Measurements from ENCODE around the gene TOR1B.

DNA sequence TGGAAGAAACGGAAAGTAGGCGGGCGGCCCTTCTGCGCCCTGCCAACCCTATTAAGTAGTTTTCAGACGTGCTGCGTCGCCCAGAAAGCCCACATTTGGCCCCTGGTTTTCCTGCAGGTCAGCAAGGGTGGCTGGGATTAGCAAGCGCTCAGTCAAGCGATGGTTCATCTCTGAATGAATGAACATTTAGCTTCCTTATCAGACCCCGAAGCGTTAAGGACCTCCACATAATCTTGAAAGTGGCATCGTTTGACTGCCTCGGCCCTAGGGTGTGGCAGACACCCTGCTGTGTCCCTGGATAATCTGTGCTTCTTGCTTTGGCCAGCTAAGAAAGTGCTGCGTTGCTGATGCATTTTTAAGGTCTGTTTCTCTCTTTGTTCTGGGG, 684 bp downstream of the TOR1B start:
- no peak for TF ChIP-seq POLR2A (IDR thresholded peaks at IDR 0.05)
- TF ChIP-seq, protein P1, sequence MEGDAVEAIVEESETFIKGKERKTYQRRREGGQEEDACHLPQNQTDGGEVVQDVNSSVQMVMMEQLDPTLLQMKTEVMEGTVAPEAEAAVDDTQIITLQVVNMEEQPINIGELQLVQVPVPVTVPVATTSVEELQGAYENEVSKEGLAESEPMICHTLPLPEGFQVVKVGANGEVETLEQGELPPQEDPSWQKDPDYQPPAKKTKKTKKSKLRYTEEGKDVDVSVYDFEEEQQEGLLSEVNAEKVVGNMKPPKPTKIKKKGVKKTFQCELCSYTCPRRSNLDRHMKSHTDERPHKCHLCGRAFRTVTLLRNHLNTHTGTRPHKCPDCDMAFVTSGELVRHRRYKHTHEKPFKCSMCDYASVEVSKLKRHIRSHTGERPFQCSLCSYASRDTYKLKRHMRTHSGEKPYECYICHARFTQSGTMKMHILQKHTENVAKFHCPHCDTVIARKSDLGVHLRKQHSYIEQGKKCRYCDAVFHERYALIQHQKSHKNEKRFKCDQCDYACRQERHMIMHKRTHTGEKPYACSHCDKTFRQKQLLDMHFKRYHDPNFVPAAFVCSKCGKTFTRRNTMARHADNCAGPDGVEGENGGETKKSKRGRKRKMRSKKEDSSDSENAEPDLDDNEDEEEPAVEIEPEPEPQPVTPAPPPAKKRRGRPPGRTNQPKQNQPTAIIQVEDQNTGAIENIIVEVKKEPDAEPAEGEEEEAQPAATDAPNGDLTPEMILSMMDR (IDR thresholded peaks at IDR 0.05), result no peak

Measured in tibial nerve (tissue), 3 donors.